NCI-H2196 (cell line): ENCODE measurements around the gene IL16.
A peak's percentile ranks its signal among the peaks of the same experiment; 100 is the strongest.
"Not testable (repeated sequence)": the region's sequence is repeated elsewhere in the genome, so short reads cannot be mapped to it uniquely, and the experiment has no call there.

Experiments used
- DNase-seq: peaks from one replicate; lab custom pipeline; 2025; ENCODE audit not compliant: unreplicated experiment; lab: John Stamatoyannopoulos, UW

Gene IL16

GRCh38 chr15:81196576-81197254 lies at the start of gene IL16:
TSS of gene IL16 (plus strand) at chr15:81196879. CDS start at chr15:81225400, 28,521 bp downstream.
- DNase-seq: no peak

DNA sequence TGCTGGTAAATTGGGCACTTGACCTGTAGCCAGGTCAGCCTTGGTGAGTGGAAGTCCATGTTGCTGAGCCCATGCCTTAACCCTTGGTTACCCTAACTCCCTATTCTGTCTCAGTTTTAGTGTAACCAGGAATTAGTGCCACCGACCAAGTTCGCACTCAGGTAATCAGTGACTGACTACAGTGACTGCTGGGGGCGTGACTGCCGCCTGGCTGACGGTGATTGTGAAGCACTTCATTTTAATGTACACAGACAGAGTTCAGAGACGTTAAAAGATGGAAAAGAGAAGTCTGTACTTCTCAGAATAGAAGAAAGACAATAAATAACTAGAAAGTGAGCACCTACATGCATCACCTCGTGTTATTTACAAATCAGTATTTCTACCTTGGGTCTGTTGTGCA lies 45.3 kb upstream of the IL16 start:
- DNase-seq: no peak

- DNase-seq: no peak
Observed at GRCh38 chr15:81152339-81152738, 44.3 kb upstream of the IL16 start.

- DNase-seq: no peak
Observed at GRCh38 chr15:81152799-81153198, 43.9 kb upstream of the IL16 start.

- peak; percentile 26 for DNase-seq
Observed at GRCh38 chr15:81155375-81156218, 41.1 kb upstream of the IL16 start.

GRCh38 chr15:81156324-81156723 lies 40.4 kb upstream of the IL16 start:
- DNase-seq: no peak

DNA sequence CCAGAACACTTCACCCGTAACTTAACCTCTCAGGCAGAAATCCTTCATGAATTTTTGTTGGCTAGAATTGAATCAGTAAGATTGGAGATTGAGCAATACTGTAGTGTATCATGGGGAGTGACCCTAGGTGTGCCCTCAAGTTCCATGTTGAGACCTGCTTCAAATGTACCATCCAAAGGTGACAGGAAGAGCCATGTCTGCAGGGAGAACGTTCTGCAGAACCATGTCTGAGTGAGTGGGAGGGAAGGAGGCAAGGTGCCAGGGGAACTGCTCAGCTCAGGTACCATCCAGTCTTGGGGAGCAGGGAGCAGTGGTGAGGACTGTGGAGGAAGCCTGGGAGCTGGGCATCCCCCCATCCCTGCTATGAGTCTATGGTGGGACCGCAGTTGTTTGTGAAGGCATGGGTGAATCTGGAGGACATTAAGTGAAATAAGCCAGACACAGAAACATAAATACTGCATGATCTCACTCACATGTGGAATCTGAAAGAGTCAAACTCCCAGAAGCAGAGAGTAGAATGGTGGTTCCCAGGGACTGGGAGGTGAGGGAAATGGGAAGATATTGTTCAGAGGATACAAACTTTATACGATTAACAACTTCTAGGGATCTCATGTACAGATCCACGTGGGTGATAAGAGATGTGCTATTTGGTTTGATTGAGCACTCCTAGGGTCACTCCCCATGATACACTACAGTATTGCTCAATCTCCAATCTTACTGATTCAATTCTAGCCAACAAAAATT lies 39.3 kb upstream of the IL16 start:
- no peak for DNase-seq

DNA sequence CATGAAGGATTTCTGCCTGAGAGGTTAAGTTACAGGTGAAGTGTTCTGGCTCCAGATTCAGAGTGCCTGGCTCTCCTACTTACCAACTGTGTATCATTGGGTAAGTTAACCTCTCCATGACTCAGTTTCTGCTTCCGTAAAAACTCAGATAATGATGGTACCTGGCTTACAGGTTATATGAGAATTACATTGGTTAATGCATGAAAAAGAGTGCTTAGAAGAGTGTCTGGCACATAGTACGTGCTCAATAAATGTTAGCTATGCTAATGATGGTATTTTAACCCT lies 38.8 kb upstream of the IL16 start:
- DNase-seq: no peak

GRCh38 chr15:81158561-81158960 lies 38.1 kb upstream of the IL16 start:
- not testable (repeated sequence) for DNase-seq

DNA sequence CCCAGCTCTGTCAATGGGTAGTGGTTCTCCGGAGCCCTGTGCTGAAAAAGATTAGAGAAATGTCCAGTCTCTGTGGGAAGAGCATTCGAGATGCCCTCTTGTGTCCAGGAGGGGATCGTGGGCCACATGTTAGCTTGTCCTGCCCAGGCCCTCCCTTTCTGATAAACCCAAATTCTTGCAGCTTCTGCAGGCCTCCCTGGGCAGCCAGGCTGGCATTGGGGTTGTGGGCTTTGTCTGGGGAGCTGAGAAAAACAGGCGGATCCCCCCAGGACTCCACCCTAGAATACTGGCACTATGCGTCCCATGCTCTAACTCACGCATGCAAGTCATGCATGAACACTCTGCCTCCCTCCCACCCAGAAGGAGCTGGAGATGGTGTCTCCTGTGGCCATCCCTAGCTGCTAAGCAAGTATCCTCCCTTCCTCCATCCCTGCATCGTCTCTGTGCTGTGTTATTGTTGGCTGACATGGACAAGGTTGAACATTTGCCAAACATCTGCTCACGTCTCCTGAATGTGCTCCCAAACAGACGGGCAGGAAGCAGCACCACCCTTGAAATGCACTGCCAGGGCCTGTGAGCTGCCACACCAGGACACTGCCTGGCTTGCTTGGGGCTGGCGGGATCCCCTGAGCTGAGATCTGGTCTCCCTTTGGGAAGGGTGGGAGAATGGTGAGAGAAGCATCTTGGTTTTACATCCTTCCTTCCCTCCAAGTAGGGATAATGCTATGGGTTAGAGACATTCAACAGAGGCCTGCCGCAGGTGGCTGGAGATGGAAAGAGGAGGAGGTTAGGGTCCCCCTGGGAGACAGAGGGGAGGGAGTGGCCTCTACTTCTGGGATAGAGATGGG lies 36.1 kb upstream of the IL16 start:
- DNase-seq: peak; percentile 28

DNA sequence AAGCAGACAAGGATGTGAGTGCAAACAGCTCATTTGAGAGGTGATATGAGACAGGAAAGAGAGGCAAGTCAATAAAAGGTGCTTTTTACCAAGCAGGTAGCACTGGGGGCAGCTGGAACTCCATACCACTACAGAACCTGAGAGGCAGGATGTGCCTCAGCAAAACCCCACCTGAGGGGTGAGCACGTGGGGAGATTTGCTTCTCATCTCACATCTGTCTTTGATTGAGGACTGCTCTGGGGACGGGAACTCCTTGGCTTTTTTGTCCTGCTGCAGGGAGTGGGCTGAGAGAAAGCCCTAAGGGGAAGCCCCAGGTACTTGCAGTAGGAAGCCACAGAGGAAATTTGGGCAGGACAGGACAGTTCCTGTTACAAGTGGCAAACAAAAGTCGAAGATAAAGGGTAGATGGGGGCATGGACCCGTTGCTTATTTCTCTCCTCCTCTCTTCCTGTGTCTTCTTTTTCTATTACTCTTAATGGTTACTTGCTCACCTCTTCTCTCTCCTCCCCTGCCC lies 35.5 kb upstream of the IL16 start:
- no peak for DNase-seq

DNA sequence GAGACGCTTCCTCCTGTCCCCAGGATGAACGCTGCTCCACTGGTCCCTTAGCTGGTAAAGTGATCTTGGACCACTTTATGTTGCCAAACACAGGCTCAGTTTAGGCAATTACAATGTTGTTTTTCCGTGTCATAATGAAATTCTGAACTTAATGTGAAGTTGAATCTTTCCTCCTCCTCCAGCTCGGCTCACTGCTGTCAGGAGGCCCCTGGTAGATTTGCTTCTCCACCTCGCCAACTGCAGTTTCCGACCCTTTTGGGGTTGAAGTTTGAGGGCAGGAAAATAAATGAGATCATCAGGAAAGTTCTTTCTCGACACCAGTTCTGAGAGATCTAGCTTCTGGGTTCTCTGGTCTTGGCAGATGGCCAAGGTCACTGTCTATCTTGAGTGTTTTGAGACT lies 34.8 kb upstream of the IL16 start:
- no peak for DNase-seq

GRCh38 chr15:81163961-81164800 lies 32.5 kb upstream of the IL16 start:
- DNase-seq: no peak

DNA sequence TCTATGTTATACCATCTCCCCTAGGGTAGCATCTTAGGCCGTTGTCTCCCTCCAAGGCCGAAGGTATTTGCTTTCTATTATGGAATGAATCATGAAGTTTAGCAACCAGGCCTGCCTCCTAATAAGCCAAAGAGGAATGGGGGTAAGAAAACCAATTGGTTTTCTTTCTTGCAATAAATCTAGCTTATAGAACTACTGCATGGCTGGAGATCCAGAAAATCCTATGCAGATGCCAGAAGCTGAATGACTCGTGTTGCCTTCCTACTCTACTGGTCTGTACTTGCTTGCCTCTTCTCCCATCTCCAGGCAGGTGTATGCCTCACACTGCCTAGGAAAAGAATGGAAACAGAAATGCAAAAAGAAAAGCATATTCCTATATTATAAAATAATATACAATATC lies 31.1 kb upstream of the IL16 start:
- no peak for DNase-seq

DNA sequence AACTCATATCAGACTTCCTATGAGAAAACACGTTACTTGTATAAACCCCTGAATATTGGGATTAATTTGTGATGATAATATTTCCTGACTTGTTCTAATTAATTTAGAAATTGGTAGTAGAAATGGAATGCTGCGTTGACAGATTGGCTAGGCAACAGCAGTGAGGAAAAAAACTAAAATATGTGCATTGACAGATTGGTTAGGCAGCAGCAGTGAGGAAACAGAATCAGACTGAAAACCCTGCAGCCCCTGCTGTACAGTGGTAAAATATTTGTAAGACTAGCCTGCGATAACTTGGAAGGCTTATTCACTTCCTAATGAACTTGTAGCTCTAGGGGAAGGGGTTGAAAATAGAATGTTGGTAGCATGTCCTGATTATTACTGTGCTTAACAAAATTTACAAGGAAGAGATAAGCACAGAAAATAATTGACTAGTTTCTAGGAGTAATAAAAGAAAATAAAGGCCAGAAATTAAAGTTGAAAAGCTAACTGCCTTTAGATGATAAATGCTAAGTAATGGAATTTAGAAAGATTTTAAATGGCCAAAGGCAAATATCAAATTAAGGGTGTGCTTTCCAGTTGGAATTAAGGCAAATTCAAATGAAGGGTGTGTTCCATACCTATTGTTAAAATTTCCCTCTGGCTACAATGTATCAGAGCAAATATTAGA lies 29.9 kb upstream of the IL16 start:
- no peak for DNase-seq

DNA sequence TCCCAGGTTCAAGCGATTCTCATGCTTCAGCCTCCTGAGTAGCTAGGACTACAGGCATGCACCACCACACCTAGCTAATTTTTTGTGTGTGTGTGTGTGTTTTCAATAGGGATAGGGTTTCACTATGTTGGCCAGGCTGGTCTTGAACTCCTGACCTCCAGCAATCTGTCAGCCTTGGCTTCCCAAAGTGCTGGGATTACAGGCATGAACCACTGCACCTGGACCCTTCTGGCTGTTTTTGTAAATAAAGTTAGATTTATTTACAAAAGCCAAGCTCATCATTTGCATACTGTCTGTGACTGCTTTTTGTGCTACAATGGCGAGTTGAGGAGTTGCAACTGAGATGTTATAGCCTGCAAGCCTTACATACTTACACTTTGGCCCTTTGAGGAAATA lies 28.6 kb upstream of the IL16 start:
- no peak for DNase-seq

GRCh38 chr15:81168644-81169043 lies 28.0 kb upstream of the IL16 start:
- no peak for DNase-seq

DNA sequence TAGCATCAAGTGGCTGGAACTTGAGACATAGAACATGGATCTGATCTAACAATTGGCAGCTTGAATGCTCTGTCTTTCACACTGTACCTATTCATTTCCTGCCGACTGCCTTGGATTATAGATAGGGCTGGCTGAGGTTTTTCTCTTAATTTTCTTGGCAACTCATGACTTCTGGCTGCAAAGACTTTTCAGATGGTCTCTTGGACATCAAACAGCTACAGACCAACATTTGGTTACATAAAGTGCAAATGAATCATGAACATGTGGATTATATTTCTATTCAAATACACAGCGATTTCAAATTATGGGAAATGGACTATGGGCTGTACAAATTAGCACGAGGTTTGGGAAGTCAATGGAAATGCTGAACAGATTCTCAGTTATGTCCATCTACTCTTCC lies 26.2 kb upstream of the IL16 start:
- DNase-seq: no peak

DNA sequence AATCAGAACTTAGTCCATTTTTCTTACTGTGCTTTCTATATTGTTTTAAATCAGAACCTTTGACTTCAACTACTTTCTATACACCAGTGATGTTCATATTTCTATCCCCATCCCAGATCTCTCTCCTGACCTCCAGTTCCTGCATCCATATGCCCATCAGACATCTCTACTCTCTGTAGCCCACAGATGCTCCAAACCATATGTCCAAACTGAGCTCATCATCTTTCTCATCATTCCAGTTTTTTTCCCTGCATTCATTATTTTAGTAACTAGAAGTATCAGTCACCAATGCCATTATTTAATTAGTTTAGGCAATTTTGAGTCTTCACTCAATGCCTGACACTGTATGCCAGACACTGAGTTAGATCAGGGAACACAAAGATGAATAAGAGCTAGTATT lies 25.4 kb upstream of the IL16 start:
- DNase-seq: no peak
